ENCODE data around the gene ZNF709.

DNA sequence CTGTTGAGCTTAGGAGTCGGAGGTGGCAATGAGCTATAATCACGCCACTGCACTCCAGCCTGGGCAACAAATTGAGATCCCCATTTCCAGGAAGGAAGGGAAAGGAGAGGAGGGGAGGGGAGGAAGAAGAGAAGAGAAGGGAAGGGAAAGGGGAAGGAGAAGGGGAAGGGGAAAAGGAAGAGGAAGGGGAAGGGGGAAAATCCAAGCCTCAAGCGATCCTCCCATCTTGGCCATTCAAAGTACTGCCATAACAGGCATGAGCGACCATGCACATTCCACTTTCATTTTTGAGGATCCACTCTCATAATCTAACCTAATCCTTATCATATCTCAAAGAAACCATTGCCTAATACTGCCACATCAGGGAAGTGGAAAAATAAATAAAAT is 58.7 kb downstream of the ZNF709 start:
- TF ChIP-seq, protein P1, sequence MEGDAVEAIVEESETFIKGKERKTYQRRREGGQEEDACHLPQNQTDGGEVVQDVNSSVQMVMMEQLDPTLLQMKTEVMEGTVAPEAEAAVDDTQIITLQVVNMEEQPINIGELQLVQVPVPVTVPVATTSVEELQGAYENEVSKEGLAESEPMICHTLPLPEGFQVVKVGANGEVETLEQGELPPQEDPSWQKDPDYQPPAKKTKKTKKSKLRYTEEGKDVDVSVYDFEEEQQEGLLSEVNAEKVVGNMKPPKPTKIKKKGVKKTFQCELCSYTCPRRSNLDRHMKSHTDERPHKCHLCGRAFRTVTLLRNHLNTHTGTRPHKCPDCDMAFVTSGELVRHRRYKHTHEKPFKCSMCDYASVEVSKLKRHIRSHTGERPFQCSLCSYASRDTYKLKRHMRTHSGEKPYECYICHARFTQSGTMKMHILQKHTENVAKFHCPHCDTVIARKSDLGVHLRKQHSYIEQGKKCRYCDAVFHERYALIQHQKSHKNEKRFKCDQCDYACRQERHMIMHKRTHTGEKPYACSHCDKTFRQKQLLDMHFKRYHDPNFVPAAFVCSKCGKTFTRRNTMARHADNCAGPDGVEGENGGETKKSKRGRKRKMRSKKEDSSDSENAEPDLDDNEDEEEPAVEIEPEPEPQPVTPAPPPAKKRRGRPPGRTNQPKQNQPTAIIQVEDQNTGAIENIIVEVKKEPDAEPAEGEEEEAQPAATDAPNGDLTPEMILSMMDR (conservative IDR thresholded peaks at IDR 0.05; ENCODE audit: low read depth, low read length), result no peak
- no peak for TF ChIP-seq CEBPB (IDR thresholded peaks at IDR 0.05; ENCODE audit: low read depth, low read length)
- TF ChIP-seq, protein P2, sequence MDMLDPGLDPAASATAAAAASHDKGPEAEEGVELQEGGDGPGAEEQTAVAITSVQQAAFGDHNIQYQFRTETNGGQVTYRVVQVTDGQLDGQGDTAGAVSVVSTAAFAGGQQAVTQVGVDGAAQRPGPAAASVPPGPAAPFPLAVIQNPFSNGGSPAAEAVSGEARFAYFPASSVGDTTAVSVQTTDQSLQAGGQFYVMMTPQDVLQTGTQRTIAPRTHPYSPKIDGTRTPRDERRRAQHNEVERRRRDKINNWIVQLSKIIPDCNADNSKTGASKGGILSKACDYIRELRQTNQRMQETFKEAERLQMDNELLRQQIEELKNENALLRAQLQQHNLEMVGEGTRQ (IDR thresholded peaks at IDR 0.05; ENCODE audit: low read depth, low read length), result no peak
- TF ChIP-seq MAZ (IDR thresholded peaks at IDR 0.05; ENCODE audit: borderline replicate concordance, low read depth, low read length), result no peak
- TF ChIP-seq MXI1 (IDR thresholded peaks at IDR 0.05; ENCODE audit: borderline replicate concordance, low read depth, low read length), result no peak
- TF ChIP-seq BHLHE40 (IDR thresholded peaks at IDR 0.05; ENCODE audit: low read depth, low read length), result no peak
- no peak for TF ChIP-seq SMC3 (IDR thresholded peaks at IDR 0.05; ENCODE audit: low read depth, low read length)
- TF ChIP-seq, protein P3, sequence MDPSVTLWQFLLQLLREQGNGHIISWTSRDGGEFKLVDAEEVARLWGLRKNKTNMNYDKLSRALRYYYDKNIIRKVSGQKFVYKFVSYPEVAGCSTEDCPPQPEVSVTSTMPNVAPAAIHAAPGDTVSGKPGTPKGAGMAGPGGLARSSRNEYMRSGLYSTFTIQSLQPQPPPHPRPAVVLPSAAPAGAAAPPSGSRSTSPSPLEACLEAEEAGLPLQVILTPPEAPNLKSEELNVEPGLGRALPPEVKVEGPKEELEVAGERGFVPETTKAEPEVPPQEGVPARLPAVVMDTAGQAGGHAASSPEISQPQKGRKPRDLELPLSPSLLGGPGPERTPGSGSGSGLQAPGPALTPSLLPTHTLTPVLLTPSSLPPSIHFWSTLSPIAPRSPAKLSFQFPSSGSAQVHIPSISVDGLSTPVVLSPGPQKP (IDR thresholded peaks at IDR 0.05; ENCODE audit: borderline replicate concordance, low read depth, low read length), result no peak
- TF ChIP-seq POLR2A (IDR thresholded peaks at IDR 0.05; ENCODE audit: low read depth, low read length), result no peak
- TF ChIP-seq FOS (IDR thresholded peaks at IDR 0.05; ENCODE audit: low read depth, low read length), result no peak
- no peak for TF ChIP-seq RAD21 (IDR thresholded peaks at IDR 0.05; ENCODE audit: low read length)
- no peak for TF ChIP-seq CHD1 (IDR thresholded peaks at IDR 0.05; ENCODE audit: low read depth, low read length)
- no peak for TF ChIP-seq MAFK (IDR thresholded peaks at IDR 0.05; ENCODE audit: low read depth, low read length)
- TF ChIP-seq RCOR1 (IDR thresholded peaks at IDR 0.05; ENCODE audit: insufficient replicate concordance, low read length), result no peak
